ENCODE measurements around the gene FKBP5. TPM values are rescaled to one million over a fixed set of nuclear protein-coding genes. Genes with fewer than 3 reads are reported as not detected.

Gene FKBP5
- total and polyA plus RNA-seq, 9 of the 15 experiments (the other 6 are each of a cell fraction or from before 2014, with no cell fraction given): 32.7 to 151 (median 75.0) TPM

DNA sequence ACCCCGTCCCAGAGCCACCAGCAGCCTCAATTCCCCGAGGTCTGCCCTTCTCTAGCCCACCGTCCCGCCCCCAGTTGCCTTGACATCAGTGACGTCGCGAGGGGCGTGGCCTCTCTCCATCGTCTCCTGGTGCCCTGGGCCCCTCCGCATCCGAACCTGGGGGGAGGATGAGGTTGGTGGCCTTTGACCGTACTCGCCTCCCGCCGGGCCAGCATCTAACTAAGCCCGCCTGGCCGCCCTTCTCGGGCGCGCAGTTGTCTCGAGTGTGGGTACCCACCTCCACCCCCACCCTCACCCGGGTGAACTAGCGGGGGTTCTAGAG, 42.7 kb upstream of the FKBP5 start (continued):
- TF ChIP-seq, protein P1, sequence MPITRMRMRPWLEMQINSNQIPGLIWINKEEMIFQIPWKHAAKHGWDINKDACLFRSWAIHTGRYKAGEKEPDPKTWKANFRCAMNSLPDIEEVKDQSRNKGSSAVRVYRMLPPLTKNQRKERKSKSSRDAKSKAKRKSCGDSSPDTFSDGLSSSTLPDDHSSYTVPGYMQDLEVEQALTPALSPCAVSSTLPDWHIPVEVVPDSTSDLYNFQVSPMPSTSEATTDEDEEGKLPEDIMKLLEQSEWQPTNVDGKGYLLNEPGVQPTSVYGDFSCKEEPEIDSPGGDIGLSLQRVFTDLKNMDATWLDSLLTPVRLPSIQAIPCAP (CRISPR knock-in tag; IDR thresholded peaks at IDR 0.05; ENCODE audit: borderline replicate concordance): no peak
- TF ChIP-seq ADNP (tag; IDR thresholded peaks at IDR 0.05) (no peak), FOSL1 (tag; conservative IDR thresholded peaks at IDR 0.05) (no peak), ZBTB17 (CRISPR knock-in tag; IDR thresholded peaks at IDR 0.05) (no peak), CREM (IDR thresholded peaks at IDR 0.05; ENCODE audit: low read depth) (peak; percentile 94), CBFA2T2 (conservative IDR thresholded peaks at IDR 0.05) (no peak), CREB1 (IDR thresholded peaks at IDR 0.05) (peak; percentile 66), CREB1 (CRISPR knock-in tag; IDR thresholded peaks at IDR 0.05) (no peak; the same call in 1 of the 2 replicates), ZNF133 (CRISPR knock-in tag; IDR thresholded peaks at IDR 0.05) (no peak), POLR2G (IDR thresholded peaks at IDR 0.05; ENCODE audit: low read depth, low read length) (peak; percentile 89; the same call in 1 of the 2 replicates), TGIF2 (CRISPR knock-in tag; IDR thresholded peaks at IDR 0.05) (no peak), PPARD (CRISPR knock-in tag; IDR thresholded peaks at IDR 0.05) (no peak), CTBP1 (IDR thresholded peaks at IDR 0.05; ENCODE audit: borderline replicate concordance) (peak; percentile 90), PTTG1 (tag; IDR thresholded peaks at IDR 0.05; ENCODE audit: low read depth) (no peak), CREBBP (IDR thresholded peaks at IDR 0.05; ENCODE audit: low read depth, low read length) (no peak), ELF2 (CRISPR knock-in tag; IDR thresholded peaks at IDR 0.05) (no peak), ZBTB7A (IDR thresholded peaks at IDR 0.05; ENCODE audit: borderline replicate concordance, control insufficient read depth, low read depth, low read length) (no peak; the same call in 1 of the 2 replicates)
- TF ChIP-seq, protein P2, sequence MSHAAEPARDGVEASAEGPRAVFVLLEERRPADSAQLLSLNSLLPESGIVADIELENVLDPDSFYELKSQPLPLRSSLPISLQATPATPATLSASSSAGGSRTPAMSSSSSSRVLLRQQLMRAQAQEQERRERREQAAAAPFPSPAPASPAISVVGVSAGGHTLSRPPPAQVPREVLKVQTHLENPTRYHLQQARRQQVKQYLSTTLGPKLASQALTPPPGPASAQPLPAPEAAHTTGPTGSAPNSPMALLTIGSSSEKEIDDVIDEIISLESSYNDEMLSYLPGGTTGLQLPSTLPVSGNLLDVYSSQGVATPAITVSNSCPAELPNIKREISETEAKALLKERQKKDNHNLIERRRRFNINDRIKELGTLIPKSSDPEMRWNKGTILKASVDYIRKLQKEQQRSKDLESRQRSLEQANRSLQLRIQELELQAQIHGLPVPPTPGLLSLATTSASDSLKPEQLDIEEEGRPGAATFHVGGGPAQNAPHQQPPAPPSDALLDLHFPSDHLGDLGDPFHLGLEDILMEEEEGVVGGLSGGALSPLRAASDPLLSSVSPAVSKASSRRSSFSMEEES (CRISPR knock-in tag; IDR thresholded peaks at IDR 0.05): no peak
- TF ChIP-seq, protein P3, sequence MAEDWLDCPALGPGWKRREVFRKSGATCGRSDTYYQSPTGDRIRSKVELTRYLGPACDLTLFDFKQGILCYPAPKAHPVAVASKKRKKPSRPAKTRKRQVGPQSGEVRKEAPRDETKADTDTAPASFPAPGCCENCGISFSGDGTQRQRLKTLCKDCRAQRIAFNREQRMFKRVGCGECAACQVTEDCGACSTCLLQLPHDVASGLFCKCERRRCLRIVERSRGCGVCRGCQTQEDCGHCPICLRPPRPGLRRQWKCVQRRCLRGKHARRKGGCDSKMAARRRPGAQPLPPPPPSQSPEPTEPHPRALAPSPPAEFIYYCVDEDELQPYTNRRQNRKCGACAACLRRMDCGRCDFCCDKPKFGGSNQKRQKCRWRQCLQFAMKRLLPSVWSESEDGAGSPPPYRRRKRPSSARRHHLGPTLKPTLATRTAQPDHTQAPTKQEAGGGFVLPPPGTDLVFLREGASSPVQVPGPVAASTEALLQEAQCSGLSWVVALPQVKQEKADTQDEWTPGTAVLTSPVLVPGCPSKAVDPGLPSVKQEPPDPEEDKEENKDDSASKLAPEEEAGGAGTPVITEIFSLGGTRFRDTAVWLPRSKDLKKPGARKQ (CRISPR knock-in tag; IDR thresholded peaks at IDR 0.05): no peak
- TF ChIP-seq, protein P4, sequence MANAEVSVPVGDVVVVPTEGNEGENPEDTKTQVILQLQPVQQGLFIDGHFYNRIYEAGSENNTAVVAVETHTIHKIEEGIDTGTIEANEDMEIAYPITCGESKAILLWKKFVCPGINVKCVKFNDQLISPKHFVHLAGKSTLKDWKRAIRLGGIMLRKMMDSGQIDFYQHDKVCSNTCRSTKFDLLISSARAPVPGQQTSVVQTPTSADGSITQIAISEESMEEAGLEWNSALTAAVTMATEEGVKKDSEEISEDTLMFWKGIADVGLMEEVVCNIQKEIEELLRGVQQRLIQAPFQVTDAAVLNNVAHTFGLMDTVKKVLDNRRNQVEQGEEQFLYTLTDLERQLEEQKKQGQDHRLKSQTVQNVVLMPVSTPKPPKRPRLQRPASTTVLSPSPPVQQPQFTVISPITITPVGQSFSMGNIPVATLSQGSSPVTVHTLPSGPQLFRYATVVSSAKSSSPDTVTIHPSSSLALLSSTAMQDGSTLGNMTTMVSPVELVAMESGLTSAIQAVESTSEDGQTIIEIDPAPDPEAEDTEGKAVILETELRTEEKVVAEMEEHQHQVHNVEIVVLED (CRISPR knock-in tag; IDR thresholded peaks at IDR 0.05): no peak
- TF ChIP-seq, protein P5, sequence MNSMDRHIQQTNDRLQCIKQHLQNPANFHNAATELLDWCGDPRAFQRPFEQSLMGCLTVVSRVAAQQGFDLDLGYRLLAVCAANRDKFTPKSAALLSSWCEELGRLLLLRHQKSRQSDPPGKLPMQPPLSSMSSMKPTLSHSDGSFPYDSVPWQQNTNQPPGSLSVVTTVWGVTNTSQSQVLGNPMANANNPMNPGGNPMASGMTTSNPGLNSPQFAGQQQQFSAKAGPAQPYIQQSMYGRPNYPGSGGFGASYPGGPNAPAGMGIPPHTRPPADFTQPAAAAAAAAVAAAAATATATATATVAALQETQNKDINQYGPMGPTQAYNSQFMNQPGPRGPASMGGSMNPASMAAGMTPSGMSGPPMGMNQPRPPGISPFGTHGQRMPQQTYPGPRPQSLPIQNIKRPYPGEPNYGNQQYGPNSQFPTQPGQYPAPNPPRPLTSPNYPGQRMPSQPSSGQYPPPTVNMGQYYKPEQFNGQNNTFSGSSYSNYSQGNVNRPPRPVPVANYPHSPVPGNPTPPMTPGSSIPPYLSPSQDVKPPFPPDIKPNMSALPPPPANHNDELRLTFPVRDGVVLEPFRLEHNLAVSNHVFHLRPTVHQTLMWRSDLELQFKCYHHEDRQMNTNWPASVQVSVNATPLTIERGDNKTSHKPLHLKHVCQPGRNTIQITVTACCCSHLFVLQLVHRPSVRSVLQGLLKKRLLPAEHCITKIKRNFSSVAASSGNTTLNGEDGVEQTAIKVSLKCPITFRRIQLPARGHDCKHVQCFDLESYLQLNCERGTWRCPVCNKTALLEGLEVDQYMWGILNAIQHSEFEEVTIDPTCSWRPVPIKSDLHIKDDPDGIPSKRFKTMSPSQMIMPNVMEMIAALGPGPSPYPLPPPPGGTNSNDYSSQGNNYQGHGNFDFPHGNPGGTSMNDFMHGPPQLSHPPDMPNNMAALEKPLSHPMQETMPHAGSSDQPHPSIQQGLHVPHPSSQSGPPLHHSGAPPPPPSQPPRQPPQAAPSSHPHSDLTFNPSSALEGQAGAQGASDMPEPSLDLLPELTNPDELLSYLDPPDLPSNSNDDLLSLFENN (IDR thresholded peaks at IDR 0.05; ENCODE audit: low read depth in 2 of 2, low read length in 2 of 2): no peak
